ENCODE results near the gene DNAAF8.
"Not testable (repeated sequence)": the region's sequence is repeated elsewhere in the genome, so short reads cannot be mapped to it uniquely, and the experiment has no call there.

DNAAF8 gene

DNA sequence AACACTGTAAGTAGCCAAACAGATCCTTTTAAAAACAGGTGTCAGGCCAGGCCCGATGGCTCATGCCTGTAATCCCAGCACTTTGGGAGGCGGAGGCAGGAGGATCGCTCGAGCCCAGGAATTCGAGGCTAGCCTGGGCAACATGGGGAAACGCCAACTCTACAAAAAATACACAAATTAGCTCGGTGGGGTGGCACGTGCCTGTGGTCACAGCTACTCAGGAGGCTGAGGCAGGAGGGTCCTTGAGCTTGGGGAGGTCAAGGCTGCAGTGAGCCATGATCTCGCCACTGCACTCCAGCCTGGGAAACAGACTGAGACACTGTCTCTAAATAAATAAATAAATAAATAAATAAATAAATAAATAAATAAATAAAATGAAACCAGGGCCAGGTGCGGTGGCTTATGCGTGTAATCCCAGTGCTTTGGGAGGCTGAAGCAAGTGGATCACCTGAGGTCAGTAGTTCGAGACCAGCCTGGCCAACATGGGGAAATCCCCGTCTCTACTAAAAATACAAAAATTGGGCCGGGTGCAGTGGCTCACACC is 50.2 kb downstream of the DNAAF8 start:
- DNase-seq = not testable (repeated sequence)

DNA sequence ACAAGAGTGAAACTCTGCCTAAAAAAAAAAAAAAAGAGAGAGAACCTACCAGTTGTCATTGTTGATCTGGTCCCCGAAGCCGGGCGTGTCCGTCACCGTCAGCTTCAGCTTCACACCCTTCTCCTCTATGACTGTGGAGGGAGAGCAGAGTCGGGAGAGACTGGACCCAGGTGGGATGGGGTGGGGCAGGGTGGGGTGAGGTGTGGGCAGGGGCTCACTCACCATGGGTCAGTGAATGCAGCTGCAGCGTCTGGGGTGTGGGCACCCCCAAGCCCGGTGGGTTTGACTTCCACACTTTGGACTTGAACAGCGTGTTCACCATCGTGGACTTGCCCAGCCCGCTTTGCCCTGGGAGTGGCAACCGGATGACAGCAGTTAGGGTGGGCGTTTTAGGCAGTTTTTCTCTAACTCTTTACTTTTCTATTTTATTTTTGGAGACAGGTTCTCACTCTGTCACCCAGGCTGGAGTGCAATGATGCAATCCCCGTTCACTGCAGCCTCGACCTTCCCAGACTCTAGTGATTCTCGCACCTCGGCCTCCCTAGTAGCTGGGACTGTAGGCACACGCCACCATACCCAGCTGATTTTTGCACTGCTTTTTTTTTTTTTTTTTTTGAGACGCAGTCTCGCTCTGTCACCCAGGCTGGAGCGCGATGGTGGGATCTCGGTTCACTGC is 51.6 kb downstream of the DNAAF8 start:
- no peak for DNase-seq

DNA sequence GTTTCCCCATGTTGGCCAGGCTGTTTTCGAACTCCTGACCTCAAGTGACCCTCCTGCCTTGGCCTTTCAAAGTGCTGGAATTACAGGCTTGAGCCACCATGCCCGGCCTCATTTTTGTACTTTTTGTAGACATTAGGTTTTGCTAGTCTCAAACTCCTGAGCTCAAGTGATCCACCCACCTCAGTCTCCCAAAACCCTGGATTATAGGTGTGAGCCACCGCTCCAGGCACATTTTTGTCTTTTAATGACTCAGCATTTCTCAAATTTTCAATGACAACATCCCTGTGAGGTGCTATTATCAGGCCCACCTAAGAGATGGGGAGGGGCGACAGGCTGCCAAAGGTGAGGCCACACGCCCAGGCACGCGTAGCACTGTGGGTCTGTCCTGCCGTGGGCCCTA is 52.7 kb downstream of the DNAAF8 start:
- no peak for DNase-seq

DNA sequence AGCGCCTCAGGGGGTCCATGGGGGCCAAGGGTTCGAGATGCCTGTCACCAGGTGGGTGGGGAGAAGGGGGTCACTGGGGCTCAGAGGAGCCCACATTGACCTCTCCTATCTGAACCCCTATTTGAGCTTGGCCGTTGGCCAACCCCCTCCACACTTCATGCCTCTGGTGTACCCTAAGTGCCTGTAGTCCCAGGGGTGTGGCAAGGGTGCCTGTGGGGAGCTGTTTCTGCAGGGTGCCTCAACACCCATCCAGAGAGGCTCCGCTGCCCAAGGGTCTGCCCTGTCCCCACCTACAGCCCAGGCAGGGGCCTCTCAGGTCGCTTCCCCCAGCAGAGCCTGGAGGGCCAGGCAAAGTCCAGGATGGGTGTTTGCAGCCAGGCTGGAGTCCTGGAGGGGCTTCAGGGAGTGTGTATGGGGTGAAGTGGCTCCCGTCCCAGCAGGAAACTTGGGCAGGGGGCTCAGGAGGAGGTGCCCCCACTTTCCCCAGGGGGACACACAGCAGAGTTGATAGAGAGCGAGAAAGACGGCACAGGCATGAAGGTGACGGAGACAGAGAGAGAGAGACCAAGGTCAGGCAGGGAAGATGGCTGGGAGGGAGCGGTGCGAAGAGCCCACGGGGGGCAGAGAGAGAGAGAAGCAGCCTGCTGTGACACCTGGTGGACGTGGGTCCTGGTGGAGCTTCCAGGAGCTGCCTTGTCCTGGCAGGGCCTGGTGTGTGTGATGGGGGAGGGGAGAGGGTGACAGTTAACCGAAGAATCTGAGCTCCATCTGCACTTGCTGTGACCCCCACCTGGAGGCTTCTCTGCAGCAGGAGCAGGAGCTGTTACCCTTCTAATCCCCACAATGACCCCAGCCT is 53.5 kb downstream of the DNAAF8 start, which contains the start of gene SEPTIN12:
TSS of gene SEPTIN12 (minus strand) at position 719 of the 856 bp plus-strand sequence. CDS start at position 19, 700 bp downstream.
- no peak for DNase-seq

DNA sequence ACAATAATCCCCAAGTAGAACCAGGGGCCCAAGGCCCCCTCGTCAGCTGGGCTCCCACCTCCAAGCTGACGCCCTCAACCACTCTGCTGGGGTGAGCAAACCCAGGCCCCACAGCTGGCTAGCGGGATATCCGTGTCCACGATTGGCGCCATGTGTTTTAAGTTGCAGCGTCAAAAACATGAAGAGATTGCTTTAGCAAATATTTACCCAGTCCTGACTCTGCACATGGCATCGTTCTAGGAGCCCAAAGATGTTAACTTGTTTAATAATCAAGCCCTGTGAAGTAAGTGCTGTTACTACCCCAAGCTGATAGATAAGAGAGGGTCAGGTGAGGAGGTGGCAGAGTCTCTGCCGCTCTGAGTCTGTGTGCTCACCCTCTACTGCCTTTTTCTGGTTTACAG is 54.2 kb downstream of the DNAAF8 start:
- no peak for DNase-seq

DNA sequence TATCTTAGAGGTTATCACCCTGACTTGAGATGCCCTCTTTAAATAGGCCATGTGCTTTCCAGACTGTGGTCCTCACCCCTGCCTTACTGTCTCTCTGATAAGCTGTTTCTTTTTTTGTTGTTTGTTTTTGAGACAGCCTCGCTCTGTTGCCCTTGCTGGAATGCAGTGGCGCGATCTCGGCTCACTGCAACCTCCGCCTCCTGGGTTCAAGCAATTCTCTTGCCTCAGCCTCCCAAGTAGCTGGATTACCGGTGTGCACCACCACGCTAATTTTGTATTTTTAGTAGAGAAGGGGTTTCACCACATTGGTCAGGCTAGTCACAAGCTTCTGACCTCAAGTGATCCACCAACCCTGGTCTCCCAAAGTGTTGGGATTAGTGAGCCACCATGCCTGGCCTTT is 54.6 kb downstream of the DNAAF8 start:
- DNase-seq = no peak

DNA sequence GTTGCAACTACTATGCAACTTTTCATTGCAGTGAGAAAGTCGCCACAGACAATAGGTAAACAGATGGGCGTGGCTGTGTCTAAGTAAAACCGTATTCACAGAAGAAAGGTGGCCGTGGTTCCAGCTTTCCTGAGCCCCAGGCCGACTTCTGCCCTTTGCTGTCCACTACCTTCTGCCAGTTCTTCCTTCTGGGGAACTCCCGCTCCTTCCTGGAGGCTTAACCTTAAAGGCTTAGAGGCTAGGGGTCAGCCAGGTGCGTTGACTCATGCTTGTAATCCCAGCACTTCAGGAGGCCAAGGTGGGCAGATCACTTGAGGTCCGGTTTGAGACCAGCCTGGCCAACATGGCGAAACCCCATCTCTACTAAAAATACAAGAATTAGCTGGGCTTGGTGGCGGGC is 55.9 kb downstream of the DNAAF8 start:
- no peak for DNase-seq

DNA sequence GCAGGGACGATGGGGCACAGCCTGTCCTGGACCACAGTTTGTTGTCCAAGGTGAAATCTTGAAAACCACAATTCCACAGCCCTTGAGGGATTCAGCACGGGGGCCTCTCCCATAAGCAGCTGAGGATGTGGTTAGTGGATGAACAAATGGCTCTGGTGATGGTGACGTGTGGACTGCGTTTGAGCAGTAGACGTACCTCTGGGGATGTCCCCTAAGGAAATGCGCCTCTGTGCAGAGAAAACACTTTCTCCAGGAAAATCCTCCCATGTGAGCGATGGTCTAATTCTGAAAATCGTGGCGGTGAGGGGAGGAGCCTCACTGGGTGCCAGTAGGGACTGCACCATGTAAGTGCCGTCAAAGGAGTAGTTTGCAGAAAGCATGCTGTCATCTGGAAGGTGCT is 56.5 kb downstream of the DNAAF8 start:
- no peak for DNase-seq

DNA sequence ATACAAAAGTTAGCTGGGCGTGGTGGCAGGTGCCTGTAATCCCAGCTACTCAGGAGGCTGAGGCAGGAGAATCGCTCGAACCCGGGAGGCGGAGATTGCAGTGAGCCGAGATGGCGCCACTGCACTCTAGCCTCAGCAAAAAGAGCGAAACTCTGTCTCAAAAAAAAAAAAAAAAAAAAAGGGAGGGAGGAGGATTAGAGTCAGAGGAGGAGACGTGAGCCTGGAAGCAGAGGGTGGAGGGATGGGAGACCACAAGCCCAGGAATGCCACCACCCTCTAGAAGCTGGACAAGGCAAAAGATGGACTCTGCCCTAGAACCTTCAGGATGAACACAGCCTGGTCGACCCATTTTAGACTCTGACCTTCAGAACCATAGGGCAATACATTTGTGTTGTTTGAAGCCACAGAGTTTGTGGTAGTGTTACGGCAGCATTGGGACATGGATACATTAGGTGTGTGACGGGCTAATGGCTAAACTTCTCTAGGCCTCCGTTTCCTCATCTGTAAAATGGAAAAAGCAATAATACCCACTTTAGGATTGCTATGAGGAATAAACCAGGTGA is 58.7 kb downstream of the DNAAF8 start:
- no peak for DNase-seq

DNA sequence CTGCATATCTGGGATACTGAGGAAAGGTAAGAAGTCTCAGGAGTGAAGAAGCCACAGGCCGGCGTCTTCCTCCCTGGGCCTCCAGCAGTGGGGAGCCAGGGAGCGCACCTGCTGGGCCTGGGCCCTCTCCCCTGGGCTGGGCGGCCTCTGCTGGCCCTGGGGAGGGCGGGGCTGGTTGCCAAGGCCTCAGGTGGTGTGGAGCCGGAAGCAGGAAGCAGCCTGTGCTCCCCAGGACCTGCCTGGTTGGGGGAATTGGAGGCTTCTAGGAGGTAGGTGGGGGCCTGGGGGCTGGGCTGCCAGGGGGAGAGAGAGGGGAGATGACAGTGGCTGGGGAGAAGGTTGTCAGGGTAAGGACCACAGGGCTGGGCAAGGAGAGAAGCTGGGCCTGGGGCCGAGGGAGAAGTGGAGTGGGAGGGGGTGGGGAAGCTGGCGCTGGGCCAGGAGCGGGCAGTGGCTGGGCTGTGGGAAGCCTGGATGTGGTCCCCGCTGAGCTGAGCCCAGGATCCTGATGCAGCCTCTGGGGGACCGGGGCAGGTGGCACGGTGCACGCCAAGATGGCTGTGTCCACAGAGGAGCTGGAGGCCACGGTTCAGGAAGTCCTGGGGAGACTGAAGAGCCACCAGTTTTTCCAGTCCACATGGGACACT is 61.0 kb downstream of the DNAAF8 start, which contains the start of gene SMIM22:
TSS of gene SMIM22 (plus strand) at position 189 of the 647 bp plus-strand sequence. CDS start at position 555, 366 bp downstream.
- DNase-seq = no peak

DNA sequence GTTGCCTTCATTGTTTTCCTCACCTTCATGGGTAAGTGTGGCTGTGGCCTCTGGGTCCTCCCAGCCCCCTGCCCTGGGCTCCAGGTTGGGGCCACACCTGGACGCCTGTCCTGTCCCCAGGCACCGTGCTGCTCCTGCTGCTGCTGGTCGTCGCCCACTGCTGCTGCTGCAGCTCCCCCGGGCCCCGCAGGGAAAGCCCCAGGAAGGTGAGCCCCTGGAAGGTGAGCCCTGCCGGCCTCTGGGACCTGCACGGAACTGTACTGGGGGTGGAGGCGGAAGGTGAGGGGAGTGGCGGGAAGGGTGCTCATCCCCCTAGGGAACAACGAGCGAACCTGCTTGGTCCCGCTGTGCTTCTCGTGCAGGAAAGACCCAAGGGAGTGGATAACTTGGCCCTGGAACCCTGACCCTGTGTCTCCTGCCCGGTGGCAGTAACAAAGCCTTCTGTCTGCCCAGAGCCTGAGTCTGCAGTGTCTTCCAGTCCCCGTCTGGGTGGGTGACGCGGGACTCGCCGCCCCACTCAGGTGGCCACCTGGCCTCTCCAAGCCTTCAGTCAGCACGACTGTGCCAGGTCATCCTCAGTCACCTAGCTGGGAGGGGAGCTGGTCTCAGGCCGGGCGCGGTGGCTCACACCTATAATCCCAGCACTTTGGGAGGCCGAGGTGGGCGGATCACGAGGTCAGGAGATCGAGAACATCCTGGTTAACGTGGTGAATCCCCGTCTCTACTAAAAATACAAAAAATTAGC is 61.7 kb downstream of the DNAAF8 start:
- no peak for DNase-seq

DNA sequence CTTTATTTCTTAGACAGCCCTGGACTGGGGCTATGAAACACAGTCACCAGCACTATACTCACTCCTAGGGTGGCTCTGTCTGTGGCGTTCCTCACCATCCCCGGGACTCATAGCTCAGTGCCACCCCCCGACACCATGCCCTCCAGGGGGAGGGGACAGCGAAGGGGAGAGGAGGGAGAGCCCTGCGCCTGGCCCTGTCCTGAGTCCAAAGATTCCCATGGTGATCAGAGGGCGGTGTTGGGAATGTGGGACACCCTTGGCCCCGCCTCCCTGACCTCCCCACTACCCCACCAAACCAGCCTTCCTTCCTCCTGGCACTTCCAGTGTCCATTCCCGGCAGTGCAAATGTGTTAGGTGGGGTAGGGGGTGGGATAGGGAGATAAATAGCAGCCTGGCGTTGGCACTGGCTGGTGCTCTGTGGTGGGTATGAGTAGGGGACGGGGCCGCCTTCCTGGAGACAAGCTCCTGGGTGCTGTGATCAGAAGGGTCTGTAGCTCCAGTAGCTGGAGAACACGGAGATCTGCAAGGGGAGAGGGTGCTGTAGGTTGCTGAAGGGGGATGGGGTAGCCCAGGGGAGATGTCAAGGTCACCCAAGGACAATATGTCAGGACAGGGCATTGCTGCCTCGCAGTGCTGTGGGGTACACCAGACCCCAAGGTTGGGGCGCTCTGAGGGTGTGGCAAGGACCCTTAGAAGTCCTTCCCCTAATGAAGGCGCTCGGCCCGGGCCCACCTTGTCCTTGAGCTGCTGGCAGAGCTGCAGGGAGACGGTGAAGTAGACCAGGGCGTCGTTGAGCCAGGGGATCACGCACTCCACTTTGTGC is 62.9 kb downstream of the DNAAF8 start:
- no peak for DNase-seq

DNA sequence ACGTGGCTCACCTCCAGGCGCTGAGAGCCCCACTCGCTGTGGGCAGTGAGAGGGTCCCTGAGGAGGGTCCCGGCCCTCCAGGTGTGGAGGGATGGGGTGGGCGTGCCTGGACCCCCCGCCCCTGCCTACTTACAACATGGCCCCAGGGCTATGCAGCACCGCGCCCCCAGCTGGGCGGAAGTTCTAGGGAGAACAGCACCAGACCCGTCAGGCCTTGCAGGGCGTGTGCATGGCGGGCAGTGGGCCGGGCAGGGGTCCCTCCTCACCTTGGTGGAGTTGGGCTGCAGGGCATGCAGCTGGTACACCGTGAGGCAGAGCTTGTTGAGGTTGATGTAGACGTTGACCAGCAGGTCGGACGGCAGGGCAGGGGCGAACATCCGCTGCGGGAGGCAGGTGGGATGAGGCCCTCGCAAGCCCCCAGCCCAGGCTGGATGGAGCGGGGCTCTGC is 63.5 kb downstream of the DNAAF8 start:
- no peak for DNase-seq

DNA sequence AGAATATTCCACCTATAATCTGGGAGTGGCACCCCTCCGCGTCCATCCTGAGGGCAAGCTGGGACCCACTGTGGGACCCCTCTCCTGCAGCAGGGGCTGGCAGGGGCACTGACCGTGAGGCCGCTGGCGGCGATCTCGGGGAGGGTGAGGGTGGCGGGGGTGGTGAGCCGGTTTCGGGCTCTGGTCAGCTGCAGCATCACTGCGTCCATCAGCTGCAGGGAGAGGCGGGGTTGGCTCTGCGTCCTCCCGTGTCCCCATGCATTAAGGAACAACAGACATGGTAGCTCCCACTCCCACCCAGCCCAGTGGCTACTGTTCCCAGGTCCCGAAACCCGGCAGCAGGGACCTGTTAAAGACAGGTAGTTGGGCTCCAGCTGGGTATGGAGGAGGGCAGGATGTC is 64.1 kb downstream of the DNAAF8 start:
- DNase-seq = no peak
